ENCODE data around the gene FXYD6.

Gene FXYD6

GRCh38 chr11:117837791-117838190, 38.7 kb downstream of the FXYD6 start:
- no peak for TF ChIP-seq FOXP2 (optimal IDR thresholded peaks at IDR 0.05; ENCODE audit: control extremely low read depth, extremely low read length, insufficient read depth)
- TF ChIP-seq EZH2 (IDR thresholded peaks at IDR 0.05) = no peak
- TF ChIP-seq POLR2AphosphoS5 (IDR thresholded peaks at IDR 0.05; ENCODE audit: borderline replicate concordance, low read depth, low read length) = no peak
- Histone ChIP-seq H3K9ac (ENCODE audit: insufficient read length) (no peak overlapping the region), H3K27ac (no peak overlapping the region), H3K4me3 (no peak overlapping the region), H3K9me3 (ENCODE audit: low read depth, low read length) (no peaks in the 10 kb centered on the region), H3K36me3 (ENCODE audit: insufficient read depth, low read length) (no peaks in the 10 kb centered on the region)
- no peak for DNase-seq (ENCODE audit: low read depth, low spot score)

- no peak overlapping the region for H3K27ac ChIP-seq
- no peak for TF ChIP-seq FOXP2 (optimal IDR thresholded peaks at IDR 0.05; ENCODE audit: control extremely low read depth, extremely low read length, insufficient read depth)
- TF ChIP-seq EZH2 (IDR thresholded peaks at IDR 0.05) = no peak
- TF ChIP-seq POLR2AphosphoS5 (IDR thresholded peaks at IDR 0.05; ENCODE audit: borderline replicate concordance, low read depth, low read length) = no peak
- H3K9me3 ChIP-seq (ENCODE audit: low read depth, low read length) = no peaks in the 10 kb centered on the region
- H3K36me3 ChIP-seq (ENCODE audit: insufficient read depth, low read length) = no peaks in the 10 kb centered on the region
- H3K9ac ChIP-seq (ENCODE audit: insufficient read length) = no peak overlapping the region
- DNase-seq (ENCODE audit: low read depth, low spot score) = no peak
- no peak overlapping the region for H3K4me3 ChIP-seq
Observed at GRCh38 chr11:117837070-117837776, 39.2 kb downstream of the FXYD6 start.

GRCh38 chr11:117836077-117836960, 40.1 kb downstream of the FXYD6 start:
- Histone ChIP-seq H3K9me3 (ENCODE audit: low read depth, low read length) (no peaks in the 10 kb centered on the region), H3K27ac (no peak overlapping the region), H3K9ac (ENCODE audit: insufficient read length) (no peak overlapping the region), H3K36me3 (ENCODE audit: insufficient read depth, low read length) (no peaks in the 10 kb centered on the region), H3K4me3 (no peak overlapping the region)
- TF ChIP-seq EZH2 (IDR thresholded peaks at IDR 0.05) = no peak
- no peak for TF ChIP-seq FOXP2 (optimal IDR thresholded peaks at IDR 0.05; ENCODE audit: control extremely low read depth, extremely low read length, insufficient read depth)
- TF ChIP-seq POLR2AphosphoS5 (IDR thresholded peaks at IDR 0.05; ENCODE audit: borderline replicate concordance, low read depth, low read length) = no peak
- DNase-seq (ENCODE audit: low read depth, low spot score) = no peak

GRCh38 chr11:117835576-117835975, 40.9 kb downstream of the FXYD6 start:
- H3K36me3 ChIP-seq (ENCODE audit: insufficient read depth, low read length) = no peaks in the 10 kb centered on the region
- TF ChIP-seq EZH2 (IDR thresholded peaks at IDR 0.05) (no peak), FOXP2 (optimal IDR thresholded peaks at IDR 0.05; ENCODE audit: control extremely low read depth, extremely low read length, insufficient read depth) (no peak), POLR2AphosphoS5 (IDR thresholded peaks at IDR 0.05; ENCODE audit: borderline replicate concordance, low read depth, low read length) (no peak)

GRCh38 chr11:117834838-117835443, 41.5 kb downstream of the FXYD6 start:
- H3K27ac ChIP-seq = no peak overlapping the region
- H3K4me3 ChIP-seq = no peak overlapping the region
- no peaks in the 10 kb centered on the region for H3K36me3 ChIP-seq (ENCODE audit: insufficient read depth, low read length)
- DNase-seq (ENCODE audit: low read depth, low spot score) = no peak
- no peaks in the 10 kb centered on the region for H3K9me3 ChIP-seq (ENCODE audit: low read depth, low read length)
- TF ChIP-seq FOXP2 (optimal IDR thresholded peaks at IDR 0.05; ENCODE audit: control extremely low read depth, extremely low read length, insufficient read depth) = no peak
- no peak for TF ChIP-seq POLR2AphosphoS5 (IDR thresholded peaks at IDR 0.05; ENCODE audit: borderline replicate concordance, low read depth, low read length)
- no peak for TF ChIP-seq EZH2 (IDR thresholded peaks at IDR 0.05)
- no peak overlapping the region for H3K9ac ChIP-seq (ENCODE audit: insufficient read length)

More at GRCh38 chr11:117835576-117835975, 40.9 kb downstream of the FXYD6 start:
- no peak for DNase-seq (ENCODE audit: low read depth, low spot score)
- Histone ChIP-seq H3K4me3 (no peak overlapping the region), H3K9ac (ENCODE audit: insufficient read length) (no peak overlapping the region), H3K9me3 (ENCODE audit: low read depth, low read length) (no peaks in the 10 kb centered on the region), H3K27ac (no peak overlapping the region)

GRCh38 chr11:117834068-117834810, 42.2 kb downstream of the FXYD6 start:
- H3K36me3 ChIP-seq (ENCODE audit: insufficient read depth, low read length) = no peaks in the 10 kb centered on the region
- TF ChIP-seq FOXP2 (optimal IDR thresholded peaks at IDR 0.05; ENCODE audit: control extremely low read depth, extremely low read length, insufficient read depth) (no peak), EZH2 (IDR thresholded peaks at IDR 0.05) (no peak), POLR2AphosphoS5 (IDR thresholded peaks at IDR 0.05; ENCODE audit: borderline replicate concordance, low read depth, low read length) (no peak)
- H3K9me3 ChIP-seq (ENCODE audit: low read depth, low read length) = no peaks in the 10 kb centered on the region
- no peak for DNase-seq (ENCODE audit: low read depth, low spot score)
- no peak overlapping the region for H3K9ac ChIP-seq (ENCODE audit: insufficient read length)
- H3K4me3 ChIP-seq = no peak overlapping the region
- H3K27ac ChIP-seq = no peak overlapping the region

GRCh38 chr11:117833401-117833891, 43.0 kb downstream of the FXYD6 start:
- TF ChIP-seq POLR2AphosphoS5 (IDR thresholded peaks at IDR 0.05; ENCODE audit: borderline replicate concordance, low read depth, low read length) (no peak), FOXP2 (optimal IDR thresholded peaks at IDR 0.05; ENCODE audit: control extremely low read depth, extremely low read length, insufficient read depth) (no peak), EZH2 (IDR thresholded peaks at IDR 0.05) (no peak)
- DNase-seq (ENCODE audit: low read depth, low spot score) = no peak
- H3K9ac ChIP-seq (ENCODE audit: insufficient read length) = no peak overlapping the region
- H3K9me3 ChIP-seq (ENCODE audit: low read depth, low read length) = no peaks in the 10 kb centered on the region
- H3K4me3 ChIP-seq = no peak overlapping the region
- no peaks in the 10 kb centered on the region for H3K36me3 ChIP-seq (ENCODE audit: insufficient read depth, low read length)
- H3K27ac ChIP-seq = no peak overlapping the region
